Urothelium cell line (cell line): ENCODE measurements around the gene STEAP1B.

Experiments used
- DNase-seq: peaks from one replicate; pipeline ENCODE4 v3.0.0; 2011; ENCODE audit warnings: low spot score, mixed read lengths
- FAIRE-seq: peaks from 2 replicates; lab custom pipeline; 2011; peaks lifted over from hg19 to GRCh38; lab: Jason Lieb, UNC

The STEAP1B gene

DNA sequence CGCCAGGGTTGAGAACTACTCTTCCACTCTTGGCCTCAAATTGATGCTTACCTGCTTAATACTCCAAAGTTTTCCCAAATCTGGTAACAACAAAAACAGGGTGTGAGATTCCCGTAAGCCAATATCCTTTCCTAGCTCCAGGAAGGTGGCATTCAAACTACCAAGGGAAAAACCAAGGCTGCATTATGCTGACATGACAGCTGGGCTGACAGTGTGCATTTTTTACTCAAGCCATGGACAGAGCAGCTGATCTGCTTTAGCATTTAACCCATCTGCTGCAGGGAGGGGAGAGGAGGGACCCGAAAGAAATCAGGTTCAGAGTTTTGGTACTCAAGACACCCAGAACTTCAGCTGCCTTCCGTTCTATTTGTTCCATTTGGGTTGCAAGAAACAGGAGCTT, 93.3 kb downstream of the STEAP1B start:
- no peak for DNase-seq
- no peak for FAIRE-seq

DNA sequence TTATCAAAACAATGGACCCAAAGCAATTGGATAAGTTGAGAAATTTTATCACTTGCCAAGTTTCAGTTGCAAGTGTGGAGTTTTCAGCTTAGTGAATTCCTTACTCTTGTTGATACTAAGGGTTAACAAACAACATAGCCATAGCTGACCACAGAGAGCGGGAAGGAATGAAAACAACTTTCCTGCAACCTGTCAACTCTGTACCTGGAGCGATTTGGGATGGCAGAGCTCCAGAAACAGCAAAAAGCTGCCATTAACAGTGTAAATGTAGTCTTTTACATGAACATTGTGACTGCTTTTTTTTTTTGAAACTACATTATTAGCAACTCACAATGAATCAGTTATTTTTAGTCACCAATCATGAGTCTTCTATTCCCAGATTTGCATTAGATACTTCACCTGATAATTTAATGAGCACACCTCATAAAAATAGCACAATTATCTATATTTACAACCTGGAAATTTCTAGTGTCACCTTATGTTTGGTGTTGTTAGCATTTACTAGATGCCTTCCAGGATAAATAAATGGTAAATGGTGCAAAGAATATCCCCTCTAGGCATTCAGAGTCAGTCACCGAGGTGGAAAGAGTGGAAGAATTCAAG, 95.5 kb downstream of the STEAP1B start:
- FAIRE-seq (no peak), DNase-seq (no peak)

DNA sequence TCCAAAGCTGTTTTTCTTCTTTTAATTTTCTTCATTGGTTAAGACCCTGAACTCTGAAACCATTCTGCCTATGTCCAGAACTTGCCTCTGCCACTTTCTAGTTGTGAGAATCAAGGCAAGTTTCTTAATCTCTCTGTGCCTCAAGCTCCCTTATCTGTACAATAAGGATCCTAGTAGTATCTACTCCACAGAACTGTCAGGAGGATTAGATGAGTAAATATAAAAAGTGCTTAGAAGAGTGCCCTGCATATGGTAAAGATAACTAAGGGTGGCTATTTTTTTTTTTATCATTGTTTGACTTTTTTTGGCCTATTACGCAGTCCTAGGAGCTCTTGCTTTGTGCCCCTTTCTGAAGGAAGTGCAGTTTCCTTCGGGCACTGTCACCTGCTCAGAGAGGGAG, 96.6 kb downstream of the STEAP1B start:
- no peak for DNase-seq
- FAIRE-seq: no peak

DNA sequence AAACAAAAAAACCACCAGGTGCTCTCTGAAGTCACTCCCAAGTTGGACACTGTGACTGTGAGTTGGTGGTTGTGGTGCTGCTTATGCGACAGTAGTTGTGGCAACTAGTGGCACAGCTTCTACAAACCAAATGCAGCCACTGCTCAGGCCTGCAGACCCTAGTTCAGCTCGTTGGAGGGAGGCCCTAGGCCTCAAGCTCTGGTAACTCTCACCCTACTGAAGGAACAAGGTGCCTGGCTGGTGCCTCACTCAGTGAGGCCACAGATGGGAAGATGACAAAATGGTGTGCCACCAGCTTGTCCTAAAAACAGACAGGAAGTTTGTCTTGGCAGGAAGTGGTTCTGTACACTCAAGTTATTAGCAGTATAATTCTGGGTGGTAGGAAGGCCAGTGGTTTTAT, 97.7 kb downstream of the STEAP1B start:
- FAIRE-seq (no peak), DNase-seq (no peak)

DNA sequence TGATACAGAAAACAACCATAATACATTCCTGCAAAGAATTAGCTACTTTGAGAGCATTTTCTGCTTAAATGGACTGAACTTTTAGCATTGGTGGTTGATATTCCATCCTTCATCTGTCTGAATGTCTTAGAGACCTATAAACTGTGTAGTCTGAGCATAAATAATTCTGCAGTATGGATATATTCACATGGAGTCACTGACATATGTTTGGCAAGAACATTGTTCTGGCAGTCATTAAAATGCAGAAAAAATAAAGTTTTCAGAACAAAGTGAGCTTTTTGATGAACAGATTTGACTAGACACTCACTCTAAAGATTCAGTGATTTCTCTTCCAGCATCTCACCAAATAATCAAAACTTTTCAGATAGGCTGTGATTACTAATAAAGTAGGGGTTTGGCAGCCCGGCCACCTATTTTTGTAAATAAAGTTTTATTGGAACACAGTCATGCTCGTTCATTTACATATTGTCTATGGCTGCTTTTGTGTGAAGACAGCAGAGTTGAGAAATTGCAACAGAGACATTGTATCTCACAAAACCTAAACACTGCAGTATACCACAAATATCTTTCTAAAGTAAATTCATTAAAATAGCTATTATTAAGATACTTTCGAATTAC, 98.9 kb downstream of the STEAP1B start:
- FAIRE-seq: no peak
- DNase-seq: no peak

DNA sequence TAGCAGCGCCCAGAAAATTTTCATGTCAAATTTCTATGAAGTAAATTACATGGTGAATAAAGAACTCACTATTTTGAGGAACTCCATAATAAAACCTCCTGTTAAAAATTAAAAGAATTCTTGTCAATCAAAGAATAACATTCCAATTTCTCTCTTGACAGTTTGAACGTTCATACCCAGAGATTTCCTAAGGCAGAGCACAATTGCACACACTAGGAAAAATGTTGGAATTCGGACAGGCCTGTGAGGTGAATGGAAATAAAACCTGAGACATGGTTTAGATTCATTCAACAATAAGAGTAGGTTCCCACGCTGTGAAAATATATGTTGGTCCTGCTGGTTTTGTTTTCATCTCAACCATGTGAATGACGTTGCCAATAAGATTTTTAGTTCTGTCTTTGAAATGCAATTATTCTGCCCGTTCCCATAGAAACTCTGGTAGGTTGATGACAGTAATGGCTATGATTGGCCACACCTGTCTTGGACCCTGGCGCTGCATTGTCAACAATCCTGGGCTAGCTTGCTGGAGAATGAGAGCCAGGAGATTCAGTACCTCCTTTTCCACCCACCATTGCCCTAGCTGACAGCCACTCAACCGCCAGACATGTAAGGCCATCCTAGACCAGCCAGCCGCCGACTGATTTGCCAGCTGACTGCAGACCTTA, 99.7 kb downstream of the STEAP1B start:
- FAIRE-seq: no peak

DNA sequence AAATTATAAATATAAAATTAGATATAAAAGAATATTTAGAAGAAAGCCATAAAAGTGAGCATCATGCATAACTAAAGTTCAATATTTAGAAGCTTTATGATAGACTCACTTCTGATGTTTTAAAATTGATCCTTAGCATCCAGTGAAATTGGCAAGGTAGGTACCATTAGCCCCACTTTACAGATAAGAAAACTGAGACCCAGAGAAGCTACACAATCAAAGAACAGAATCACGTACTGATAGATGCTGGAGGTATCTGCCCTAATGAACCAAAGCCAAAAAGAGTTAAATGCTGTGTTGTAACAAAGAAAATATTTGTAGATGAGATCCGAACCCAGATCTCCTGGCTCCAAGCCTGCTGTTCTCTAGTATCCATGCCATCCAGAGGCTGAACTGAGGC, 100.4 kb downstream of the STEAP1B start:
- DNase-seq: no peak
- no peak for FAIRE-seq

More for the DNA sequence above, 99.7 kb downstream of the STEAP1B start:
- no peak for DNase-seq

DNA sequence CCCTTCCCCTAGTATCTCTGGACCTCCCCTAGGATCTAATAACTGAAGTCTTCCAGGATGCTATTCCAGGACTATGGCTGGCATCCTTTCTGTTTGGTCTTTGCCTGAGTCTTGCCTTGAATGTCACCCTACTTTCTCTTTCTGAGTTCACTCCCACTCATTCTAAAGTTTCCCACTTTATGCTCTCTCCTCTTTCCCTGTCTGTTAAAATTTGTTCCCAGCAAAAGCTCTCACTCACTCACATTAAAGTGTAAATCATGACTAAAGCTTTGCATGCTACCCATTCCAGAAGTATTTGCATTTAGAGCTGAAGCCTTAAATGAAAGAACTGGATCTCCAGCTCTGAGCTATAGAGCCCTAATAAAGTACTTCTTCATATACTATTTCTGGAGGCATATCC, 100.9 kb downstream of the STEAP1B start:
- FAIRE-seq (no peak), DNase-seq (no peak)

DNA sequence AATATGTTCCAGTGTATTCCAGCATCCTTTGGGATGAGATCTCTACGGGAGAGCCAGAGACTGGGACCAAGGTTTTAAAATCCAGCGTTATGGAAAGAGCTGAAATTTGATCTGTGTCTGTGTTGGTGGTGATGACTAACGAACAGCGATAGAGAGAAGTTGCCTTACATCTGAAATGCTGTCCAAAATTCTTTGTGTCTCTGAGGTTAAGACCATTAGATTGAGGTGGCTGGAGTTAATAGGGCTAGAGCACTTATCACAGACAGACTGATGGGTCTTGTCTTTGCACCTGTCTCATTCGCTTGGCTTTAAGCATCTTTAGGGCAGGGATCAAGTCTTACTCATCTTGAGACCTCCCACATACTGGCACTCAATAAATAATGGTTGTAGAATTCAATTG, 102.0 kb downstream of the STEAP1B start:
- FAIRE-seq (no peak), DNase-seq (no peak)

DNA sequence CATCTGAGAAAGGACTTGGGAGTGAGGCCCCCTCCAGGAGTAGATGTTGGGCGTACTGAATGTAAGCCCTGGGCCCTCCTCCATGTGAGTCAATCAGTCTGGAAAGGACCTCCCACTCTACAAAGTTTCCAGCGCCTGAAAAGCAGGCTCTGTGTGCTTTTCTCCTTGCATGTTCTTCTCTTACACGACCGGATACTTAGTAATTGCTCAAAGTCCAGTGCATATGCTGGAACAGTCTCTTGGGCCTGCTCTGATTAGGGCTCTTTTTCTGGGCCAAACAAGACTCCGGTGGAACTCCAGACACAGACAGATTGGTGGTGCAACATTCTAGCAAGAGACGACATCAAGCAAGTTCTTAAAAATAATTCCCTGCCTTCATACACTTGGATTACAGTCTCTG, 104.8 kb downstream of the STEAP1B start:
- DNase-seq: no peak
- FAIRE-seq: no peak

DNA sequence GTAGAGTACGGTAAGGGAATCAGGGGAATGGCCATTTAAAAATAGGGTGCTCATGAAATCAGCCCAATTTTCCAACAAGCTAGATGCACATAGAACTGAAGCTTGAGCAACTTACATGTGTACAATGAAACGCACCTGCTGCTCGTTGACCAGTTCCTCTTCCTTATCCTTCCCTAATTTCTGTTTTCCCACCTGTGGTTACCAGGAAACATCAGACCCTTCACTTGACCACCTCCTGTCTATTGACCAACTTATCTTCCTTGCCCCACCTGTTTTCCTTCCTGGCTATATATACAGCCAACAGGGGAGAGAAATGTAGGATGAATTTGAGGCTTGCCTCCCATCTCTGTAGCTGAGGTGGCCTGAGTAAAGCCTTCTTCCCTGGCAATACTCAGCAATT, 105.2 kb downstream of the STEAP1B start:
- FAIRE-seq (no peak), DNase-seq (no peak)

DNA sequence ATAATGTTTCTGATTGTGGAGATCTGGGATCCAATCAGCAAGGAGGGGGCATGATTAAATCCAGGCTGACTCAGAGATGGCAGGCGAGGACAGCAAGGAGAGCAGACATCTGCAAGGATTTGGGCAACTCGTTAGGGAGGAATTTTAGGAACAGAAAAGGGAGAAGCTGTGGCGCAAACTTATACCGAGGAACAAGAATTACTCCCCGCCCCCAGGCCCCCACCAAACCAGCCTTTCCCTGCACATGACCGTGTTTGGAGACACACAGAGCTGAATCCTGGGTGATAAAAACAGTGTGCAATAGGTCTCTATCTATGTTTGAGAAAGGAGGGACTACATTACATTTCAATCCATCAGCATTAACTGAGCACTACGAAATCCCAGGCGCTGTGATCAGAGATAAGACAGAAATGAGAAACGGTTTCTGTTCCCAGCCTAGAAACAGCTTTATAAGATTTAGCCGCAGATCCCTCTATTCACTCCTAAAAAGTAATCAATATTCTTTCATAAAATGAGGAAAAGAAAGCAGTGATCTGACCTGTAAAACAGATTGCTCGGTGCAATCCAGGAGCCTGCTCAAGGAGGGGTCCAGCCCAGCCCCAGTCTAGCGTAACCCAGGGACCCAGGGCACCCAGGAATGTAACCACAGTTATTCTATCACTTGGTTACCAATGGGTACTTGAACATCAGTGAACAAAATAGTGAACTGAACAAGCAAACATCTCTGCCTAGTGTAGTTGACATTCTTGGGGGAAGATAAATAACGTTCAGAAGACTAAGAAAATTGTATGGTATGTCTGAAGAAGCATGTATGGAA, 105.9 kb downstream of the STEAP1B start:
- no peak for DNase-seq
- no peak for FAIRE-seq

DNA sequence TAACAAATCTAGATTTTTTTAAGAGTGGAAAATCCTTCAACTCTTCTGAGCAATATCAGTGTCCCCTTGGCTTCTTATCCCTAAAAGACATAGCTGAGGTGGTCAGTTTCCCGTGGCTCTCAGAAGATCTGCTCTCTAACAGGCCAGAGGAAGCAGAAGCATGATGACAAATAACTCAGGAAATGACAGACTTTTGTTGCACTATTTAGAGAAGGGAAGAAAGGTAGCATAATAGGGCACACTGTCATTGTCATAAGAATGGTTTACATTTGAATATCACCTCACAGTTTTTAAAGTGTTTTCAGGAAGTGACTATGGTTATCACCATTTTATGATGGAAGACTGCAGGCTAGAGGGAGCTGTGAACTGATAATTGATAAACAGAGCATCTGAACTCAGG, 109.5 kb downstream of the STEAP1B start:
- no peak for FAIRE-seq
- DNase-seq: no peak

DNA sequence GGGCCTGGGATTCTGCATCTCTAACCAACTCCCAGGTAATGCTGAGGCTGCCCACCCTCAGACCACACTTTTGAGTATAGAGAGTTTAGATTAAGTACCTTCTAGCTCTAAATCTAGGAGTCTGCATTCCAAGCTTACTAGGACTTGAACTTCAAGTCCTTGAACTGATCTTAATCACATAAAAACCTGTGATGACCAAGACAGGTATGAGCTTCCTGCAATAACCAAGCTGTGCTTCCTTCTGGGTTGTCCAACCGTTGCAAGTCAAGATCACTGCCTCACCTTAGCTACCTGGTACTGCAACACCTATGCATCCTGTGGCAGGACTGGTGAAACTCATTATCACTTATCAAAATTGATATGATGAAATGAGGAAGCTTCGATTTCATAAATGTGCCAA, 110.1 kb downstream of the STEAP1B start:
- DNase-seq (no peak), FAIRE-seq (no peak)

DNA sequence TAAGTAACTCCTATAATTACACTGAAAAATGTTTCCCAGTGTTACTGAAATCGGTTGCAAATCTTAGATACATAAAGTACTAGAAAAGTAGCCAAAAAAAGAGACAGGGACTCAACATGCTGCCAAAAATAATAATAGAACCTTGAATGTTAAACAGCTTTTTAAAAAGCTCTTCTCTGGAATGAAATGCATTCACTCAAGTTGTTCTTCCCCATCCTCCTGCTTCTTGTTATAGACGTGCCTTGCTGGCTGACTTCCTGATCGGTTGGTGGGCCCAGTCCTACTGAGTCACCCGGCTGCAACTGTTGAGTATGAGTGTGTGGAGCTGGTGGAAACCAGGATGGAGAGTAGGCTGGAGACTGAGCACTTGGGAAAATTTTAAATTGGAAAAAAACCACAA, 112.4 kb downstream of the STEAP1B start:
- FAIRE-seq (no peak), DNase-seq (no peak)

DNA sequence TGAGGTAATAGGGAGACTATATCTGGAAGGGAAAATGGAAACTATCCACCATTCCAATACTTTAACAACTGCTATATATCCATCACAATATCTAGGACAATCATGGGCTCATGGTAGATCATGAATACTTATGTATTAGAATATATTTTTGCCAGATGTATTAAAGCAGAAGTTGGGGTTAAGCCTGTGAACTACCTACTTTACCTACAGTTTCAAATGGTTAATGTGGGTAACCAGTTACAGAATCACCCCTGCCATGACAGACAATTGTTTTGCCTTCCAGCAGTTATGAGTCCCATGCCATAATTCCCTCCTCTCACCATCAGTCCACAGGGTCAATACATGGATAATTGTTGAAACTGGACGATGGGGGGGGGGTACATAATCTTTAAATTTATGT, 113.1 kb downstream of the STEAP1B start:
- DNase-seq (no peak), FAIRE-seq (no peak)

DNA sequence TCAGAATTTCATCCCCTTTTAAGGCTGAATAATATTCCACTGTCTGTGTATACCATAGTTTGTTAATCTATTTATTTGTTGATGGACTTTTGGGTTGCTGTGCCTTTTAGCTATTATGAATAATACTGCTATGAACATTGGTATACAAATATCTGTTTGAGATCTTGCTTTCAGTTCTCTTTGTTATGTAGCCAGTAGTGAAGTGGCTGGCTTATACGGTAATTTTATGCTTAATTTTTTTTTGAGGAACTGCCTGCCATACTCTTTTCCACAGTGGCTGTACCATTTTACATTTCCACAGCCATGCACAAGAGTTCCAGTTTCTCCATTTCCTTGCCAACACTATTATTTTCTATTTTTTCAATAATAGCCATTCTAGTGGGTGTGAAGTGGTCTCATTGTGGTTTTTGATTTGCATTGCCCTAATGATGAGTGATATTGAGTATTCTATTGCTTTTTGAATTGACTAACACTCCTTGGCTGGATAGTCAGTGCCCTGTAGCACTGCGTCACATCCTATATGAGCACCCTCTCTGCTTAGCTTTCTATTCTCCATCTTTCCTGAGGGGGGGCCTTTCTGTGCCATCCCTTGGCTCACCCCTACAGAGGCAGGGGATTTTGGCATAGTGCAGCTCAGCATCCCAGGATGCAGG, 113.7 kb downstream of the STEAP1B start:
- no peak for DNase-seq
- FAIRE-seq: no peak

DNA sequence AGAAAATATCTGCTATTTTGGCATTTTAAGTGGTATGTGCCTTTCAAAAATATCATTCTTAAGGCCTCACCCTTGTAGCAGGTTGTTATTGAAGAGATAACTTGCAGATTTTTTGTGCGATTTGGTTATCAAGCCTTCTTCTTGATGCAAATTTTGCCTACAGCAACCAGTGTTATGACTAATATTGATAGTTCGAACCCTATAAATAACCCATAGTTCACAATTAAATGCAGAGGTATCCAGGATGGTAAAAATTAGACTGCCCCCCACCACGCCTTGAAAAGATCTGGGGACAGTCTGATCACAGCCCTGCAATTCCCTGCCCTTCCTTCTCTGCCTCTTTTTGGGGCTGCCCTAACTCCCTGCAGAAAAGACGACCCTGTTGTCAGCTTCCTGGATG, 114.7 kb downstream of the STEAP1B start:
- DNase-seq (no peak), FAIRE-seq (no peak)

DNA sequence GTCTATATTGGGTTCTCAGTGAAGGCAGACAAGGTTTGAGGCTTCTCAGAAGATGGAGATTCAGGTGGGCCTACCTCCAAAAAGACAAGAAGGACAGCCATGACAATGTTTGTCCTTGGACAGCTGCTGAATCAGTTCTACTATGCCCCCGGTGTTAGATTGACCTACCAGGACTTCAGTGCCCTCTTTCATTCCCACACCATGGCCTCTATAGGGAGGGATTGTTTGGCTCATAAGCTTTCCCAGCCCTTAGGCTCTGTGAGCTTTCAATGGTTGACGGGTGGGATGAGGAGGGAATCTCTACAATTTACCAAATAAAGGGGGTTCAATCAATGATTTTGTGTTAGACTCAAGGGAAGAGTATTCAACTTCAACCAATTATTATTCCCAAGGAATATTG, 119.7 kb downstream of the STEAP1B start:
- DNase-seq (no peak), FAIRE-seq (no peak)

DNA sequence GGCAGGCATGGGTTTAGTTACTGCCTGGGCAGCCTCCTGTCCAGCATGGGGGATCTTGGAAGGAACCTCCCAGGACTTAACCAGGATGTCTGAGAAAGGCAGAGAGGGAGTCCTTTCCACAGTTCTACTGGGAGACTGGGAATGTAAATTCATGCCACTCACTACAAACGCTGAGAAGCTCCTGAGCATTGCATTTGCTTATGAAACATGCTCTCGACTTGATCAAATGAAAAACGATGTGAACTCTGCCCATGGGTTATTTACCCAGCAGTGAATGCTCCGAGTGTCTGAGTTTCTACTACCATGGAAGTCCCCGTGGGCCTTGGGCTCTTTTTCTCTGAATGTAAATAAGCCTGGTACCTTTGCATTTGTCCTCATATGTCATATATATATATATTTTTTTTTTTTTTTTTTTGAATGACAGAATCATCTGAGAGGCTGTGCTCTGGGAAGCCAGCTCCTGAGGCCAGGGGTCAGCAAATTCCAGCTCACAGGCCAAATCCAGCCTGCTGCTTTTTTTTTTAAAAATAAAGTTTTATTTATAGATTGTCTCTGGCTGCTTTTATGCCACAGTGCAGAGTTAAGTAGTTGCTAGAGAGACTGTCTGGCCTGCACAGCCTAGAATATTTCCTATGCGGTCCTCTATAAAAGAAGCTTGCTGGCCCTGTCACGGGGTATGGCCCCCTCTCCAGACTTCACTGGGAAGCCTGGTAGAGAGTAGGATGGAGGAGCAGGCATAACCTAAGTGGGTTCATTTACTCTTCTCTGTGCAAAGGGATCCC, 121.6 kb downstream of the STEAP1B start:
- DNase-seq (no peak), FAIRE-seq (no peak)
